ENCODE measurements around the gene CD99L2.

GRCh38 chrX:150941580-150941979 lies 43.1 kb upstream of the CD99L2 start:
- no peak for TF ChIP-seq EZH2 (IDR thresholded peaks at IDR 0.05; ENCODE audit: borderline replicate concordance, insufficient read depth, low read length, poor library complexity, severe bottlenecking)
- TF ChIP-seq CTCF (IDR thresholded peaks at IDR 0.05; ENCODE audit: poor library complexity, severe bottlenecking) = no peak
- no peak for TF ChIP-seq EP300 (conservative IDR thresholded peaks at IDR 0.05; ENCODE audit: poor library complexity, severe bottlenecking)
- TF ChIP-seq REST (IDR thresholded peaks at IDR 0.05; ENCODE audit: borderline replicate concordance) = no peak
- no peak for TF ChIP-seq MXI1 (conservative IDR thresholded peaks at IDR 0.05; ENCODE audit: poor library complexity, severe bottlenecking)
- no peak for TF ChIP-seq SMC3 (conservative IDR thresholded peaks at IDR 0.05; ENCODE audit: poor library complexity)
